Fibroblast of lung (primary cell): ENCODE results near the gene ADCK1. TPM values are rescaled to one million over a fixed set of nuclear protein-coding genes. Genes with fewer than 3 reads are reported as not detected.

Experiments used
- DNase-seq, 2 donors: peaks; one replicate each; pipeline versions ENCODE4 v3.0.0 to v3.0.0-alpha.2; 2010; ENCODE audit warnings: low read depth in 2 of 2
- H2AFZ ChIP-seq: 2 replicates; pipeline ENCODE4 v1.5.1; 2012; ENCODE audit warnings: low read length, control low read depth, inconsistent platforms
- H3K27ac ChIP-seq: 2 replicates; pipeline ENCODE4 v1.5.1; 2011; ENCODE audit warnings: low read length, control low read depth; ENCODE audit not compliant: insufficient read depth
- H3K27me3 ChIP-seq: 2 replicates; pipeline ENCODE4 v1.5.1; 2011; ENCODE audit warnings: mild to moderate bottlenecking, low read length; ENCODE audit not compliant: control insufficient read depth, insufficient read depth
- H3K36me3 ChIP-seq: 2 replicates; pipeline ENCODE4 v1.5.1; 2011; ENCODE audit warnings: low read length; ENCODE audit not compliant: control insufficient read depth, insufficient read depth
- H3K4me1 ChIP-seq: 2 replicates; pipeline ENCODE4 v1.5.1; 2011; ENCODE audit warnings: low read length; ENCODE audit not compliant: control insufficient read depth, insufficient read depth; ENCODE audit errors: extremely low read depth
- H3K4me2 ChIP-seq: 2 replicates; pipeline ENCODE4 v1.5.1; 2011; ENCODE audit warnings: low read length, control low read depth; ENCODE audit not compliant: insufficient read depth; ENCODE audit errors: extremely low read depth
- H3K4me3 ChIP-seq, 4 experiments: fragments of 200-600 bp in 1 of 4; sonication (generic) in 1 of 4; replicated peaks in 1 of 4; 2 replicates each; pipeline ENCODE4 v1.5.1; 2011 to 2016; ENCODE audit warnings: low read length in 4 of 4, low read depth in 3 of 4, mild to moderate bottlenecking in 3 of 4, control low read depth in 2 of 4, inconsistent platforms in 1 of 4, mixed read lengths in 1 of 4; ENCODE audit not compliant: insufficient read depth in 1 of 4; ENCODE audit errors: control extremely low read depth in 1 of 4
- H3K79me2 ChIP-seq: 2 replicates; pipeline ENCODE4 v1.5.1; 2012; ENCODE audit warnings: mild to moderate bottlenecking, low read length, inconsistent platforms; ENCODE audit not compliant: control insufficient read depth, insufficient read depth
- H3K9ac ChIP-seq: 2 replicates; pipeline ENCODE4 v1.5.1; 2011; ENCODE audit warnings: mild to moderate bottlenecking, low read length, control low read depth; ENCODE audit not compliant: insufficient read depth
- H3K9me3 ChIP-seq: 2 replicates; pipeline ENCODE4 v1.5.1; 2012; ENCODE audit warnings: low read depth, low read length; ENCODE audit not compliant: control insufficient read depth, insufficient read depth
- H4K20me1 ChIP-seq: 2 replicates; pipeline ENCODE4 v1.5.1; 2011; ENCODE audit warnings: low read length; ENCODE audit not compliant: control insufficient read depth, insufficient read depth; ENCODE audit errors: extremely low read depth
- EZH2 ChIP-seq: IDR thresholded peaks from 2 replicates; pipeline ENCODE4 v1.5.1; 2012; ENCODE audit warnings: low read length, control low read depth, mild to moderate bottlenecking; ENCODE audit errors: missing control alignments
- polyA plus RNA-seq, 2 donors: library from polyadenylated mRNA; depleted of rRNA in 1 of 2; stranded (reverse) in 1 of 2; unstranded in 1 of 2; fragments of >200 nt; gene quantifications; 2 replicates each; pipeline ENCODE4 v1.2.1, GENCODE V29; 2011 to 2012; ENCODE audit warnings: missing spikeins in 1 of 2
- total RNA-seq: library from RNA; depleted of rRNA; stranded (reverse); fragments of >200 nt; gene quantifications from 2 replicates; pipeline ENCODE4 v1.2.1, GENCODE V29; 2014
- TF ChIP-seq, protein P1 (sequence below), 2 donors: IDR thresholded peaks in 1 of 2; conservative IDR thresholded peaks in 1 of 2; 1 replicate in 1 of 2; 2 replicates in 1 of 2; pipeline ENCODE4 v1.5.1; 2011 to 2012; ENCODE audit warnings: low read length in 2 of 2, control low read depth in 1 of 2, inconsistent platforms in 1 of 2, low read depth in 1 of 2, mild to moderate bottlenecking in 1 of 2

Gene ADCK1
- total and polyA plus RNA-seq, 2 donors (not counting 1 experiment from before 2014, with no cell fraction given) = 4.6 to 4.8 TPM

DNA sequence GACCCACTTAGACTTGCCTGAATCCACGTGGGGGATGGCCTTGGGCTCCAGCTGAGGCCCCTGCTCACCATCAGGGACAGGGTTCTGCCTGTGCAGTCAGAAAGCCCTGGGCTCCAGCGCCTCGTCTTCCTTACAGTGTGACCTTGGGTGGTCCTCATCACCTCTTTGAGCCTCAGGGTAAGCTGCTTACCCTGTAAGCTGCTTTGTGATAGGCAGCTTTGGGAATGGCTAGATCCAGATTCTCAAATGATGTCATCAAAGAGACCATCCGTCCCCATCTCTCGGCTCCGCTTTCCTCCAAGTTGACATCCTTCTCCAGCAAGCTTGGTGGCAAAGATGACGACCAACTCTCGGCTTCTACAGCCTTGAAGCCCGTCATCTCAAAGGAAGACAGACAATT is 127.0 kb downstream of the ADCK1 start:
- Histone ChIP-seq H3K4me1 (no peaks in the 10 kb centered on the region), H3K36me3 (no peaks in the 10 kb centered on the region), H2AFZ (no peak overlapping the region), H3K4me2 (no peak overlapping the region), H3K79me2 (no peaks in the 10 kb centered on the region), H3K27ac (no peak overlapping the region), H4K20me1 (no peaks in the 10 kb centered on the region), H3K4me3 (no peak overlapping the region), H3K9ac (no peak overlapping the region), H3K27me3 (no peaks in the 10 kb centered on the region), H3K9me3 (no peaks in the 10 kb centered on the region)
- TF ChIP-seq, protein P1, sequence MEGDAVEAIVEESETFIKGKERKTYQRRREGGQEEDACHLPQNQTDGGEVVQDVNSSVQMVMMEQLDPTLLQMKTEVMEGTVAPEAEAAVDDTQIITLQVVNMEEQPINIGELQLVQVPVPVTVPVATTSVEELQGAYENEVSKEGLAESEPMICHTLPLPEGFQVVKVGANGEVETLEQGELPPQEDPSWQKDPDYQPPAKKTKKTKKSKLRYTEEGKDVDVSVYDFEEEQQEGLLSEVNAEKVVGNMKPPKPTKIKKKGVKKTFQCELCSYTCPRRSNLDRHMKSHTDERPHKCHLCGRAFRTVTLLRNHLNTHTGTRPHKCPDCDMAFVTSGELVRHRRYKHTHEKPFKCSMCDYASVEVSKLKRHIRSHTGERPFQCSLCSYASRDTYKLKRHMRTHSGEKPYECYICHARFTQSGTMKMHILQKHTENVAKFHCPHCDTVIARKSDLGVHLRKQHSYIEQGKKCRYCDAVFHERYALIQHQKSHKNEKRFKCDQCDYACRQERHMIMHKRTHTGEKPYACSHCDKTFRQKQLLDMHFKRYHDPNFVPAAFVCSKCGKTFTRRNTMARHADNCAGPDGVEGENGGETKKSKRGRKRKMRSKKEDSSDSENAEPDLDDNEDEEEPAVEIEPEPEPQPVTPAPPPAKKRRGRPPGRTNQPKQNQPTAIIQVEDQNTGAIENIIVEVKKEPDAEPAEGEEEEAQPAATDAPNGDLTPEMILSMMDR (conservative IDR thresholded peaks at IDR 0.05 in 1 of 2, IDR thresholded peaks at IDR 0.05 in 1 of 2; ENCODE audit: low read depth in 1 of 2, low read length in 2 of 2) = no peak
- TF ChIP-seq EZH2 = no peak
- DNase-seq = no peak

DNA sequence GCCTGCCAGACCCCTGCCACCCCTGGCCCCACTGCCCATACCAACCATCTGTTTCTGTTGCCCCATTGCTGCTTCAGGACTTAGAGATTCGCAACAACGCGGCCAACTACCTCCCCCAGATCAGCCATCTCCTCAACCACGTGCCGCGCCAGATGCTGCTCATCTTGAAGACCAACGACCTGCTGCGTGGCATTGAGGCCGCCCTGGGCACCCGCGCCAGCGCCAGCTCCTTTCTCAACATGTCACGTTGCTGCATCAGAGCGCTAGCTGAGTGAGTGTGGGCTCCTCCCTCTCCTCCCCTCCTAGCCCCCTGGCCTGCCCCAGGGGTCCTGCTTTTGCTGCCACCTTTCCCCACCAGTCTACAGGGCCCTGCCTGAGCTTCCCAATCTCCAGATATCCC is 131.5 kb downstream of the ADCK1 start:
- H3K27me3 ChIP-seq = no peaks in the 10 kb centered on the region
- H3K9ac ChIP-seq = no peak overlapping the region
- no peak overlapping the region for H3K27ac ChIP-seq
- no peak for DNase-seq
- no peaks in the 10 kb centered on the region for H4K20me1 ChIP-seq
- H2AFZ ChIP-seq = no peak overlapping the region
- H3K4me3 ChIP-seq = no peak overlapping the region
- H3K4me1 ChIP-seq = no peaks in the 10 kb centered on the region
- H3K9me3 ChIP-seq = no peaks in the 10 kb centered on the region
- H3K79me2 ChIP-seq = no peaks in the 10 kb centered on the region
- TF ChIP-seq, protein P1 (conservative IDR thresholded peaks at IDR 0.05 in 1 of 2, IDR thresholded peaks at IDR 0.05 in 1 of 2; ENCODE audit: low read depth in 1 of 2, low read length in 2 of 2) = no peak
- no peak for TF ChIP-seq EZH2
- no peak overlapping the region for H3K4me2 ChIP-seq
- H3K36me3 ChIP-seq = no peaks in the 10 kb centered on the region

DNA sequence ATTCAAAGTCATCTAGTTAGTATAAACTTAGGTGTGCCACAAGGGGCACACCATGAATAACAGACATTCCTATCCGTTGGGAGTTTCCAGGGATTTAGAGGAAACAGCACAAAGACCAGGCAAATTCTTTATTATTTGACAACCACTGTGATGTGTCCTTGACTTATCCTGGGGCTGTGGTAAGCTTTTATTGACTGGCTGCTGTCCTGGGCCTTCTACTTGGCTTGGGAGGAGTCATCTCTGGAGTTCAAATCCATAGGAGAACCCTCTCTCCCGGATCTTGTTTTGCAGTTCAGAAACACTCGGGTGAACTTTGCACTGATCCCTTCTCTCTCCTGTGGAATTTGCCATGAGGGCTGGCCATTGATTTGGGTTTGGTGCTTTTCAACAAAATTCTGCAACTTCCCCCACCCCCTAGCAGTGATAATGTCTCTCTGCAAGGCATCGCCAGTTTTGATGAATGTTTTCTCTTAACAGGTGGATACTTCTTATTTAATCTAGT is 136.3 kb downstream of the ADCK1 start:
- Histone ChIP-seq H3K9me3 (no peaks in the 10 kb centered on the region), H3K79me2 (no peaks in the 10 kb centered on the region), H3K4me2 (no peak overlapping the region), H3K27ac (no peak overlapping the region), H3K27me3 (no peaks in the 10 kb centered on the region), H3K36me3 (no peaks in the 10 kb centered on the region), H2AFZ (no peak overlapping the region), H3K4me1 (no peaks in the 10 kb centered on the region), H3K9ac (no peak overlapping the region), H4K20me1 (no peaks in the 10 kb centered on the region), H3K4me3 (no peak overlapping the region)
- TF ChIP-seq, protein P1 (conservative IDR thresholded peaks at IDR 0.05 in 1 of 2, IDR thresholded peaks at IDR 0.05 in 1 of 2; ENCODE audit: low read depth in 1 of 2, low read length in 2 of 2) = no peak
- no peak for TF ChIP-seq EZH2
- no peak for DNase-seq
